AG04450 (cell line): ENCODE measurements around the gene SLC37A1. TPM values are rescaled to one million over a fixed set of nuclear protein-coding genes. Genes with fewer than 3 reads are reported as not detected.

Experiments
- CTCF ChIA-PET: fragments of 300-600, 350-600 bp; formaldehyde crosslinking; extraction: SDS; loops from one replicate; lab custom pipeline; 2022; ENCODE audit warnings: antibody characterized with exemption, inconsistent platforms; lab: Charles Lee
- POLR2A ChIA-PET: fragments of 350-600 bp; formaldehyde crosslinking; extraction: SDS; loops from one replicate; lab custom pipeline; 2021; ENCODE audit warnings: antibody characterized with exemption, inconsistent platforms; lab: Yijun Ruan, JAX
- DNase-seq: peaks from one replicate; pipeline ENCODE4 v3.0.0-alpha.2; 2011; ENCODE audit warnings: low read depth, low spot score
- H3K27ac ChIP-seq: one replicate; pipeline ENCODE4 v1.5.1; 2012; ENCODE audit warnings: low read depth, low read length, control low read depth
- H3K27me3 ChIP-seq: one replicate; pipeline ENCODE4 v1.6.0; 2012; ENCODE audit warnings: low read length; ENCODE audit not compliant: control insufficient read depth, insufficient read depth
- H3K4me3 ChIP-seq: 2 replicates; pipeline ENCODE4 v1.5.1; 2011; ENCODE audit warnings: mild to moderate bottlenecking, low read depth, low read length, control low read depth
- H3K9me3 ChIP-seq: 2 replicates; pipeline ENCODE4 v1.5.1; 2012; ENCODE audit warnings: low read length; ENCODE audit not compliant: control insufficient read depth, insufficient read depth
- CTCF ChIP-seq: IDR thresholded peaks from 2 replicates; pipeline ENCODE4 v1.5.1; 2011; ENCODE audit warnings: low read depth, low read length, control low read depth, inconsistent platforms
- polyA plus RNA-seq: library from polyadenylated mRNA; depleted of rRNA; stranded (reverse); fragments of >200 nt; gene quantifications from 2 replicates; pipeline ENCODE4 v1.2.3, GENCODE V29; 2011

SLC37A1 gene
- polyA plus RNA-seq, 1 experiment: 0.05 TPM

GRCh38 chr21:42569732-42570301 lies 56.2 kb downstream of the SLC37A1 start:
- ChIA-PET POLR2A (no interaction called here), CTCF (no interaction called here)

GRCh38 chr21:42570362-42570761 lies 56.7 kb downstream of the SLC37A1 start:
- CTCF ChIA-PET: no interaction called here

More at GRCh38 chr21:42569732-42570301, 56.2 kb downstream of the SLC37A1 start:
- Histone ChIP-seq H3K27me3 (peaks cover 5% of the 10 kb centered on the region), H3K9me3 (peaks cover 2% of the 10 kb centered on the region; the same call in 1 of the 2 replicates), H3K4me3 (no peak overlapping the region), H3K27ac (no peak overlapping the region)
- TF ChIP-seq CTCF: no peak
- DNase-seq: no peak

GRCh38 chr21:42570841-42571387 lies 57.3 kb downstream of the SLC37A1 start:
- CTCF ChIA-PET: no interaction called here
- peaks cover 5% of the 10 kb centered on the region for H3K27me3 ChIP-seq

More at GRCh38 chr21:42570362-42570761, 56.7 kb downstream of the SLC37A1 start:
- no peak overlapping the region for H3K4me3 ChIP-seq
- peaks cover 2% of the 10 kb centered on the region; the same call in 1 of the 2 replicates for H3K9me3 ChIP-seq
- H3K27me3 ChIP-seq: peaks cover 5% of the 10 kb centered on the region
- TF ChIP-seq CTCF: no peak
- DNase-seq: no peak
- POLR2A ChIA-PET: no interaction called here
- no peak overlapping the region for H3K27ac ChIP-seq

GRCh38 chr21:42571391-42572150 lies 57.9 kb downstream of the SLC37A1 start:
- no peak overlapping the region for H3K4me3 ChIP-seq
- DNase-seq: no peak
- POLR2A ChIA-PET: no interaction called here
- H3K27me3 ChIP-seq: peaks cover 5% of the 10 kb centered on the region
- peaks cover 2% of the 10 kb centered on the region; the same call in 1 of the 2 replicates for H3K9me3 ChIP-seq
- no peak overlapping the region for H3K27ac ChIP-seq
- TF ChIP-seq CTCF: no peak
- CTCF ChIA-PET: no interaction called here

More at GRCh38 chr21:42570841-42571387, 57.3 kb downstream of the SLC37A1 start:
- Histone ChIP-seq H3K27ac (no peak overlapping the region), H3K9me3 (peaks cover 2% of the 10 kb centered on the region; the same call in 1 of the 2 replicates), H3K4me3 (no peak overlapping the region)
- TF ChIP-seq CTCF: no peak
- POLR2A ChIA-PET: no interaction called here
- DNase-seq: no peak
